ENCODE results near the gene GLRA2. TPM values are rescaled to one million over a fixed set of nuclear protein-coding genes. Genes with fewer than 3 reads are reported as not detected.

The GLRA2 gene
- polyA plus RNA-seq, 1 donor (not counting 4 experiments of a cell fraction or from before 2014, with no cell fraction given), result not detected

DNA sequence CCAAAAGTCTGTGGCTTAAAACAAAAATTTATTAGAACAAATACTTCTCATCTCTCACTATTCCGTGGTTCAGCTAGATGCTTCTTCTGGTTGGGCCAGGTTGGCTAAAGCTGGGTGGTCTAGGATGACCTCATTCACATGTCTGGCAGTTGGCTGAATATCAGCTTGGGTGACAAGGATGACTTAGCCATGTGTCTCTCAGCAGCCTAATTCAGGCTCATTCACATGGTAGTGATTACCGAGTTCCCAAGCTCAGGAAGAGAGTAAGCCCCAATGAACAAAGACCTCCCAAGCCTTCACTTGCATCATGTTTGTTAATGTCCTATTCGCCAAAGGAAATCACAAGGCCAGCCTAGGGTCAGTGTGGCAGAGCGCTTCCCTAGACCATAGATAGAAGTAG lies 224.1 kb downstream of the GLRA2 start:
- Histone ChIP-seq H3K4me1 (ENCODE audit: control insufficient read depth, extremely low read depth, insufficient read depth, low read length) (no peaks in the 10 kb centered on the region), H3K27ac (ENCODE audit: control insufficient read depth, insufficient read depth, low read length) (no peak overlapping the region), H3K9ac (ENCODE audit: control insufficient read depth, extremely low read depth, insufficient read depth, low read length) (no peak overlapping the region), H3K36me3 (ENCODE audit: control insufficient read depth in 2 of 2, extremely low read depth in 1 of 2, insufficient read depth in 2 of 2, low read length in 2 of 2) (no peaks in the 10 kb centered on the region), H2AFZ (ENCODE audit: control insufficient read depth, low read length) (no peak overlapping the region), H4K20me1 (ENCODE audit: control insufficient read depth, extremely low read depth, insufficient read depth, low read length) (no peaks in the 10 kb centered on the region), H3K9me3 (ENCODE audit: control insufficient read depth, low read depth, low read length) (no peaks in the 10 kb centered on the region), H3K4me2 (ENCODE audit: control insufficient read depth, extremely low read depth, insufficient read depth, low read depth, low read length) (no peak overlapping the region), H3K27me3 (ENCODE audit: control insufficient read depth, extremely low read depth, insufficient read depth, low read length) (no peaks in the 10 kb centered on the region), H3K4me3 (ENCODE audit: control insufficient read depth in 2 of 3, extremely low read depth in 1 of 3, insufficient read depth in 2 of 3, low read depth in 1 of 3, low read length in 3 of 3) (no peak overlapping the region), H3K9me1 (ENCODE audit: control insufficient read depth, extremely low read depth, insufficient read depth, low read length) (no peaks in the 10 kb centered on the region), H3K79me2 (ENCODE audit: control insufficient read depth, insufficient read depth, low read length) (no peaks in the 10 kb centered on the region)
- dilution Hi-C loops (cut with MboI; ENCODE audit: extremely low pct_ligation_motif_present, low sequenced_read_pairs), result no loop called here
- no peak for TF ChIP-seq EZH2 (IDR thresholded peaks at IDR 0.05; ENCODE audit: low read length)
- TF ChIP-seq CTCF (optimal IDR thresholded peaks at IDR 0.05 in 1 of 3, IDR thresholded peaks at IDR 0.05 in 1 of 3, conservative IDR thresholded peaks at IDR 0.05 in 1 of 3; ENCODE audit: extremely low read depth in 1 of 3, insufficient read depth in 2 of 3, low read length in 3 of 3), result no peak
- no peak for FAIRE-seq
- DNase-seq (ENCODE audit: low read depth, low spot score), result no peak

GRCh38 chrX:14758029-14758491 lies 228.7 kb downstream of the GLRA2 start:
- H3K9me1 ChIP-seq (ENCODE audit: control insufficient read depth, extremely low read depth, insufficient read depth, low read length), result no peaks in the 10 kb centered on the region
- no peaks in the 10 kb centered on the region for H3K79me2 ChIP-seq (ENCODE audit: control insufficient read depth, insufficient read depth, low read length)
- H3K9me3 ChIP-seq (ENCODE audit: control insufficient read depth, low read depth, low read length), result no peaks in the 10 kb centered on the region
- H3K36me3 ChIP-seq (ENCODE audit: control insufficient read depth in 2 of 2, extremely low read depth in 1 of 2, insufficient read depth in 2 of 2, low read length in 2 of 2), result no peaks in the 10 kb centered on the region
- no peaks in the 10 kb centered on the region for H3K27me3 ChIP-seq (ENCODE audit: control insufficient read depth, extremely low read depth, insufficient read depth, low read length)
- no peak for FAIRE-seq
- dilution Hi-C loops (cut with MboI; ENCODE audit: extremely low pct_ligation_motif_present, low sequenced_read_pairs), result no loop called here
- H3K9ac ChIP-seq (ENCODE audit: control insufficient read depth, extremely low read depth, insufficient read depth, low read length), result no peak overlapping the region
- no peak overlapping the region for H2AFZ ChIP-seq (ENCODE audit: control insufficient read depth, low read length)
- H3K4me2 ChIP-seq (ENCODE audit: control insufficient read depth, extremely low read depth, insufficient read depth, low read depth, low read length), result no peak overlapping the region
- no peaks in the 10 kb centered on the region for H3K4me1 ChIP-seq (ENCODE audit: control insufficient read depth, extremely low read depth, insufficient read depth, low read length)
- no peak for TF ChIP-seq CTCF (optimal IDR thresholded peaks at IDR 0.05 in 1 of 3, IDR thresholded peaks at IDR 0.05 in 1 of 3, conservative IDR thresholded peaks at IDR 0.05 in 1 of 3; ENCODE audit: extremely low read depth in 1 of 3, insufficient read depth in 2 of 3, low read length in 3 of 3)
- no peak for TF ChIP-seq EZH2 (IDR thresholded peaks at IDR 0.05; ENCODE audit: low read length)
- H3K4me3 ChIP-seq (ENCODE audit: control insufficient read depth in 2 of 3, extremely low read depth in 1 of 3, insufficient read depth in 2 of 3, low read depth in 1 of 3, low read length in 3 of 3), result no peak overlapping the region
- H4K20me1 ChIP-seq (ENCODE audit: control insufficient read depth, extremely low read depth, insufficient read depth, low read length), result no peaks in the 10 kb centered on the region
- H3K27ac ChIP-seq (ENCODE audit: control insufficient read depth, insufficient read depth, low read length), result no peak overlapping the region
- DNase-seq (ENCODE audit: low read depth, low spot score), result no peak

All from keratinocyte (primary cell).